Gastroesophageal sphincter (tissue), 4 donors: ENCODE data around the gene MRPL9. TPM values are rescaled to one million over a fixed set of nuclear protein-coding genes. Genes with fewer than 3 reads are reported as not detected.
A peak's percentile ranks its signal among the peaks of the same experiment; 100 is the strongest.

Experiments used
- ATAC-seq: fragments of 150-250 bp; one replicate; pipeline ENCODE4 v1.9.1; 2016; ENCODE audit warnings: mild to moderate bottlenecking, moderate library complexity
- H3K27ac ChIP-seq, 4 donors: fragments of 200-600 bp; sonication (generic) in 3 of 4; 1 replicate in 3 of 4; 2 replicates in 1 of 4; pipeline ENCODE4 v1.5.1; 2016 to 2019
- H3K27me3 ChIP-seq: fragments of 200-600 bp; sonication (generic); one replicate; pipeline ENCODE4 v1.5.1; 2019
- H3K36me3 ChIP-seq, 2 donors: fragments of 200-600 bp; sonication (generic); one replicate each; pipeline ENCODE4 v1.5.1; 2019; ENCODE audit warnings: control low read depth in 1 of 2
- H3K4me1 ChIP-seq, 3 donors: fragments of 200-600 bp; sonication (generic); 1 replicate in 2 of 3; 2 replicates in 1 of 3; pipeline ENCODE4 v1.5.1; 2016 to 2019; ENCODE audit warnings: control low read depth in 2 of 3
- H3K4me3 ChIP-seq, 2 donors: fragments of 200-600 bp; sonication (generic); one replicate each; pipeline ENCODE4 v1.5.1; 2019; ENCODE audit warnings: mild to moderate bottlenecking in 1 of 2, moderate library complexity in 1 of 2
- H3K9me3 ChIP-seq, 3 donors: fragments of 200-600 bp; sonication (generic); one replicate each; pipeline ENCODE4 v1.5.1; 2017 to 2019; ENCODE audit warnings: control low read depth in 2 of 3
- EP300 ChIP-seq: sonication (generic); formaldehyde crosslinking; IDR thresholded peaks from one replicate; pipeline ENCODE4 v1.6.1; 2017; ENCODE audit warnings: antibody characterized with exemption, mild to moderate bottlenecking
- POLR2A ChIP-seq, 2 donors: fragments of 450-650 bp; IDR thresholded peaks; one replicate each; pipeline ENCODE4 v1.6.1; 2017; ENCODE audit warnings: antibody characterized with exemption in 2 of 2, mild to moderate bottlenecking in 2 of 2, moderate library complexity in 1 of 2
- POLR2AphosphoS5 ChIP-seq: sonication (generic); formaldehyde crosslinking; IDR thresholded peaks from one replicate; pipeline ENCODE4 v1.6.1; 2017; ENCODE audit warnings: antibody characterized with exemption
- WGBS, 2 donors: methylation state at CpG; one replicate each; pipeline ENCODE4 v1.1.5; 2018; ENCODE audit warnings: low coverage in 1 of 2; 5-methylcytosine and 5-hydroxymethylcytosine counted together
- total RNA-seq, 4 donors: library from RNA; depleted of rRNA; stranded (reverse); fragments of >200 nt; gene quantifications; one replicate each; pipeline ENCODE4 v1.1.0, GENCODE V29; 2016
- TF ChIP-seq, protein P1 (sequence below), 4 experiments: fragments of 200-600 bp in 2 of 4; fragments of 450-650 bp in 2 of 4; sonication (generic) in 1 of 4; IDR thresholded peaks; one replicate each; pipeline ENCODE4 v1.5.1; 2017 to 2019; ENCODE audit warnings: antibody characterized with exemption in 4 of 4, mild to moderate bottlenecking in 2 of 4, moderate library complexity in 2 of 4

The MRPL9 gene
- total RNA-seq, 4 donors from 2014 or later, result 49.7 to 60.7 (median 55.5) TPM

DNA sequence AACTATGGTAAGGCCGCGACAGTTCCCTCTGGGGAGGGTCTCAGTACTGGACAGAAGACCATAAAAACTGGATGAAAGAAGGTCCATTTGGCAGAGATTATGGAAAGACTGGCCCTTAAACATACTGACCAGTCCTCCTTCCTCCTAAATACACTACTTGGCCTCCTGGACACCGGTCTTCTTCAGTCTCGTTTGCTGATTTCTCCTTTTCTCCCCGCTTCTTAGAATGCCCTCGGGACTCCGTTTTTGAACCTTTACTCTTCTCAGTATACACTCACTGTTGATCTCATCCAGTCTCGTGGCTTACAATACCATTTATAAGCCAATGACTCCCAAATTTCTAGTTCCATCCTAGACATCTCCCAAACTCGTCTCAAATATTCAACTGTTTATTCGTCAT lies 694 bp upstream of the MRPL9 start:
- ATAC-seq, result no peak
- peaks cover 0 to 35% of the 10 kb centered on the region in 2 donors for H3K36me3 ChIP-seq
- no peaks in the 10 kb centered on the region for H3K27me3 ChIP-seq
- 45 to 51% methylated on average over 10 of the region's 10 CpGs for WGBS, 2 donors
- H3K27ac ChIP-seq, result peak overlapping the region; percentile 58 to 93 (median 88)
- H3K9me3 ChIP-seq, result no peaks in the 10 kb centered on the region
- H3K4me3 ChIP-seq, result peak overlapping the region; percentile 50 to 72
- TF ChIP-seq POLR2AphosphoS5 (no peak), EP300 (no peak), POLR2A (IDR thresholded peaks at IDR 0.05) (no peak)
- TF ChIP-seq, protein P1, sequence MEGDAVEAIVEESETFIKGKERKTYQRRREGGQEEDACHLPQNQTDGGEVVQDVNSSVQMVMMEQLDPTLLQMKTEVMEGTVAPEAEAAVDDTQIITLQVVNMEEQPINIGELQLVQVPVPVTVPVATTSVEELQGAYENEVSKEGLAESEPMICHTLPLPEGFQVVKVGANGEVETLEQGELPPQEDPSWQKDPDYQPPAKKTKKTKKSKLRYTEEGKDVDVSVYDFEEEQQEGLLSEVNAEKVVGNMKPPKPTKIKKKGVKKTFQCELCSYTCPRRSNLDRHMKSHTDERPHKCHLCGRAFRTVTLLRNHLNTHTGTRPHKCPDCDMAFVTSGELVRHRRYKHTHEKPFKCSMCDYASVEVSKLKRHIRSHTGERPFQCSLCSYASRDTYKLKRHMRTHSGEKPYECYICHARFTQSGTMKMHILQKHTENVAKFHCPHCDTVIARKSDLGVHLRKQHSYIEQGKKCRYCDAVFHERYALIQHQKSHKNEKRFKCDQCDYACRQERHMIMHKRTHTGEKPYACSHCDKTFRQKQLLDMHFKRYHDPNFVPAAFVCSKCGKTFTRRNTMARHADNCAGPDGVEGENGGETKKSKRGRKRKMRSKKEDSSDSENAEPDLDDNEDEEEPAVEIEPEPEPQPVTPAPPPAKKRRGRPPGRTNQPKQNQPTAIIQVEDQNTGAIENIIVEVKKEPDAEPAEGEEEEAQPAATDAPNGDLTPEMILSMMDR (IDR thresholded peaks at IDR 0.05), result no peak
- peaks cover 5 to 18% (median 6%) of the 10 kb centered on the region in 3 donors for H3K4me1 ChIP-seq

DNA sequence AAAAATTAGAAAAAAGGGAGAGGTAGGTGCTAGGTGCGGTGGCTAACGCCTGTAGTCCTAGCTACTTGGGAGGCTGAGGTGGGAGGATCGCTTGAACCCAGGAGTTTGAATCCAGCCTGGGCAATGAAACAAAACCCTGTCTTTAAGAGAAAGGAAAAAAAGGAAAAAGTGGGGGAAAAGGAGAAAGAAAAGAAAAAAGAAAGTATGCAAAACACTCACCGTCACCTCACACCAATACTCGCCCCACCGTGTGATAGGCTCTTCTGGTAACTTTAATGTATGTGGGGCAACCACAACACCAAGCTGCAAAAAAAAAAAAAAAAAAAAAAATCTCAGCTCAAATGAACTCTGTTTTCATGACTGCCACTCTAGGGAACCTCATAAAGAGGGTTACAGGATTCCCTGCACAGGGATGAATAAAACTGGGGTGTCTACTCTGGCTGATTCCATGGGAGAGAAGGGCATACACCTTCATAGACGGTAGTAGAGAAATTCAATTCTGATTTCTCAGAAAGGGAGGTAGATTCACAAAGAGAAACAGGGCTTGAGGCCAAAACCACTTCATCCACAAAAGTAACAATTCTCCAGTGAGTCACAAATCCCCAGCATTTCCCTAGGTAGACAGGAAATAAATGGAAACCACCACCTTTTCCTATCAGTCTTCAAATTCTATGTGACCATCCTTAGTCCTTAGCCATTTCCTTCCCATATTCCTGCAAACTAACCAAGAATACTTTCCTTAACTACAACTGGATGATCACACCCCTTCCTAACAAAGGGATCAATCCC lies 2.5 kb downstream of the MRPL9 start:
- H3K9me3 ChIP-seq, result no peaks in the 10 kb centered on the region
- ATAC-seq, result no peak
- H3K4me1 ChIP-seq, result peaks cover 5 to 18% (median 6%) of the 10 kb centered on the region in 3 donors
- H3K27me3 ChIP-seq, result no peaks in the 10 kb centered on the region
- H3K27ac ChIP-seq, result no peak overlapping the region
- 83 to 86% methylated on average over 4 of the region's 7 CpGs for WGBS, 2 donors
- TF ChIP-seq POLR2A (IDR thresholded peaks at IDR 0.05) (no peak), POLR2AphosphoS5 (no peak), EP300 (no peak)
- TF ChIP-seq, protein P1 (IDR thresholded peaks at IDR 0.05), result no peak
- H3K36me3 ChIP-seq, result peaks cover 0 to 62% of the 10 kb centered on the region in 2 donors
- H3K4me3 ChIP-seq, result no peak overlapping the region

DNA sequence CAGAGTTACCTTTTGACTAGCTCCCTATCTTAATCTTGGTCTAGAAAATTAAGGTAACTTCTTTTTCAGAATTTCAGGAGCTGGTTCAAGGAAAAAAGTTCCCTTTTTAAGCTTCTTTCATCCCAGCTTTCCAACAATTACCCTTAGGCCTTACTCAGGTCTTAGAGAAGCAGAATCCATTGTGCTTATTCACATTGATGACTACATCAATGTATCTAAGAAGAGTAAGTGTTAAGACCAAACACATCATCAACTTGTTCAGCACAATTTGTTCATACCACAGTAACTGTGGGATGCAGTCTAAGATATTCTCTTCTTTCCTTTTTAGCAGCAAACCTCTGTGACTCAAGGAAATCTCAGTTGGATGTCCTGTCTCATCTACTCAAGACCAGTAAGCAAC lies 4.1 kb downstream of the MRPL9 start:
- peaks cover 4 to 17% (median 5%) of the 10 kb centered on the region in 3 donors for H3K4me1 ChIP-seq
- peaks cover 0 to 68% of the 10 kb centered on the region in 2 donors for H3K36me3 ChIP-seq
- no peaks in the 10 kb centered on the region for H3K27me3 ChIP-seq
- H3K4me3 ChIP-seq, result no peak overlapping the region
- no peak for ATAC-seq
- H3K27ac ChIP-seq, result no peak overlapping the region
- no peaks in the 10 kb centered on the region for H3K9me3 ChIP-seq
- TF ChIP-seq, protein P1 (IDR thresholded peaks at IDR 0.05), result no peak
- TF ChIP-seq EP300, result no peak
- TF ChIP-seq POLR2AphosphoS5, result no peak
- TF ChIP-seq POLR2A (IDR thresholded peaks at IDR 0.05), result no peak

DNA sequence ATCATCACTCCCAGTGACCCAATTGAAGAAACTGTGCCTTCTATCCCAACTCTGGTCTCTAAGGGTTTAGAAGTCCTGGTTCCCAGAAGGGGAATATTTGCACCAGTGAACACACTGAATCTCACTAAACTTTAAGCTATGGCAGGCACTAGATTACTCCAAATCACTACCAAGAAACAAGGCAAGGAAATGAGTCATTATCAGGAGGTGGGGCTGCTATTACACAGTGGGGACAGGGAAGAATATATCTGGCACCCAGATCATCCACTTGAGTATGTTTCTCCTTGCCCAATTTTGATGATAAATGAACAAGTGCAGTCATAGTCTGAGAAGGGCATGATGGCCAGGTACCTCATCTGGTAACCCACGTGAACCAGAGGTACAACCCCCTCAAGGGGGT lies 7.0 kb downstream of the MRPL9 start:
- Histone ChIP-seq H3K36me3 (peaks cover 0 to 57% of the 10 kb centered on the region in 2 donors), H3K9me3 (no peaks in the 10 kb centered on the region), H3K27me3 (no peaks in the 10 kb centered on the region), H3K4me3 (no peak overlapping the region), H3K27ac (no peak overlapping the region), H3K4me1 (no peaks in the 10 kb centered on the region)
- no peak for ATAC-seq
- no peak for TF ChIP-seq POLR2A (IDR thresholded peaks at IDR 0.05)
- WGBS, 2 donors, result 67% methylated on average over 1 of the region's 1 CpG; no CpG with 5 or more reads in 1 of the 2 donors

DNA sequence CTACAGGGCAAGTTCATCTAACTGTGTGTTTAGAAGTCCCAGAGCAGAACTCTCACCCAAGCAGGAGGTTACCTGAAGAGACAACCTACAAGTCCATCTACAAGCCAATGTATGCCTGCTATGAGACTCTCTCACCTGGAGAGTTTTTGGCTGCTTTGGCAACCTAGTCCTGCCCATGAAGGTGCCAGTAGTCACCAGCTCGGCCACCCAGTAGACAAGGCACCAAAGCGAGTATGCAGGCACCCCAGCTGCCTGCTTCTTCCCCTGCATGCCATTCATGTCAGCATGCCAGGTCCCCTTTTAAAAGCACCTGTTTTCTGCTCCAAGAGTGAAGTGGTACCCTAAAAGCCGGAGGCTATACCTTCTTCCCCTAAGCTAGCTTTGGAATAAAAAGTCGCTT lies 21.8 kb downstream of the MRPL9 start:
- Histone ChIP-seq H3K36me3 (no peaks in the 10 kb centered on the region), H3K27me3 (no peaks in the 10 kb centered on the region), H3K4me3 (no peak overlapping the region), H3K27ac (no peak overlapping the region), H3K9me3 (no peaks in the 10 kb centered on the region), H3K4me1 (no peaks in the 10 kb centered on the region)
- 80 to 90% methylated on average over 2 to 3 of the region's 4 CpGs for WGBS, 2 donors
- no peak for ATAC-seq
- no peak for TF ChIP-seq POLR2AphosphoS5
- no peak for TF ChIP-seq EP300
- no peak for TF ChIP-seq POLR2A (IDR thresholded peaks at IDR 0.05)
- TF ChIP-seq, protein P1 (IDR thresholded peaks at IDR 0.05), result no peak
